Mesenchymal stem cell (in vitro differentiated cells and primary cell): Measurements from ENCODE around the gene DTNBP1.
A peak's percentile ranks its signal among the peaks of the same experiment; 100 is the strongest.

ENCODE experiments used
- DNase-seq: peaks from one replicate; pipeline ENCODE4 v3.0.0-alpha.2; 2013
- H2AFZ ChIP-seq: one replicate; pipeline ENCODE4 v1.6.1; 2013; ENCODE audit warnings: low read depth, mild to moderate bottlenecking, control low read depth, inconsistent platforms, low read length, moderate library complexity
- H2AK5ac ChIP-seq: 2 replicates; pipeline ENCODE4 v1.6.1; 2013; ENCODE audit warnings: low read length, moderate library complexity, mild to moderate bottlenecking, inconsistent platforms; ENCODE audit not compliant: severe bottlenecking
- H2BK120ac ChIP-seq: one replicate; pipeline ENCODE4 v1.6.1; 2013; ENCODE audit warnings: low read depth, mild to moderate bottlenecking, inconsistent platforms, low read length, moderate library complexity
- H2BK12ac ChIP-seq, 2 experiments: one replicate each; pipeline ENCODE4 v1.6.1; 2013; ENCODE audit warnings: inconsistent platforms in 2 of 2, low read length in 2 of 2, mild to moderate bottlenecking in 2 of 2, moderate library complexity in 2 of 2, control low read depth in 1 of 2
- H2BK15ac ChIP-seq: one replicate; pipeline ENCODE4 v1.6.1; 2013; ENCODE audit warnings: mild to moderate bottlenecking, low read depth, inconsistent platforms; ENCODE audit not compliant: poor library complexity, severe bottlenecking
- H2BK5ac ChIP-seq: 2 replicates; pipeline ENCODE4 v1.6.1; 2013; ENCODE audit warnings: low read depth, mild to moderate bottlenecking, low read length, control low read depth, inconsistent platforms; ENCODE audit not compliant: poor library complexity, severe bottlenecking
- H3K14ac ChIP-seq, 2 experiments: one replicate each; pipeline ENCODE4 v1.6.1; 2013; ENCODE audit warnings: inconsistent platforms in 2 of 2, low read length in 2 of 2, control low read depth in 1 of 2, mild to moderate bottlenecking in 1 of 2, moderate library complexity in 1 of 2
- H3K18ac ChIP-seq, 2 experiments: one replicate each; pipeline ENCODE4 v1.6.1; 2013; ENCODE audit warnings: inconsistent platforms in 2 of 2, low read length in 2 of 2, control low read depth in 1 of 2, low read depth in 1 of 2, mild to moderate bottlenecking in 1 of 2
- H3K23ac ChIP-seq, 2 experiments: one replicate each; pipeline ENCODE4 v1.6.1; 2013; ENCODE audit warnings: inconsistent platforms in 2 of 2, low read length in 2 of 2, mild to moderate bottlenecking in 2 of 2, moderate library complexity in 2 of 2, control low read depth in 1 of 2
- H3K27ac ChIP-seq: 2 replicates; pipeline ENCODE4 v1.5.1; 2013; ENCODE audit warnings: mild to moderate bottlenecking, moderate library complexity, low read length, control low read depth, inconsistent platforms; ENCODE audit not compliant: poor library complexity, severe bottlenecking
- H3K27me3 ChIP-seq, 2 experiments: 2 replicates each; pipeline versions ENCODE4 v1.6.1 to v1.7.0; 2013; ENCODE audit warnings: low read length in 2 of 2, mild to moderate bottlenecking in 2 of 2, moderate library complexity in 2 of 2, control low read depth in 1 of 2, inconsistent platforms in 1 of 2; ENCODE audit not compliant: control insufficient read depth in 1 of 2, insufficient read depth in 1 of 2
- H3K36me3 ChIP-seq, 2 experiments: 2 replicates each; pipeline versions ENCODE4 v1.6.1 to v1.7.0; 2013; ENCODE audit warnings: low read length in 2 of 2, control low read depth in 1 of 2, inconsistent platforms in 1 of 2, low read depth in 1 of 2, mild to moderate bottlenecking in 1 of 2; ENCODE audit not compliant: insufficient read depth in 2 of 2, control insufficient read depth in 1 of 2
- H3K4ac ChIP-seq, 2 experiments: one replicate each; pipeline ENCODE4 v1.6.1; 2013; ENCODE audit warnings: inconsistent platforms in 2 of 2, low read length in 2 of 2, mild to moderate bottlenecking in 2 of 2, moderate library complexity in 2 of 2, control low read depth in 1 of 2, low read depth in 1 of 2
- H3K4me1 ChIP-seq: 2 replicates; pipeline ENCODE4 v1.6.1; 2013; ENCODE audit warnings: low read depth, low read length, control low read depth; ENCODE audit not compliant: control insufficient read depth, insufficient read depth
- H3K4me2 ChIP-seq: 2 replicates; pipeline ENCODE4 v1.6.1; 2013; ENCODE audit warnings: low read length, mild to moderate bottlenecking, inconsistent platforms; ENCODE audit not compliant: poor library complexity, severe bottlenecking
- H3K4me3 ChIP-seq, 2 experiments: 2 replicates each; pipeline versions ENCODE4 v1.5.1 to v1.7.0; 2013; ENCODE audit warnings: low read length in 2 of 2, mild to moderate bottlenecking in 2 of 2, control low read depth in 1 of 2, low read depth in 1 of 2; ENCODE audit not compliant: insufficient read depth in 1 of 2
- H3K79me1 ChIP-seq: replicated peaks from 2 replicates; pipeline ENCODE4 v1.6.1; 2013; ENCODE audit warnings: mild to moderate bottlenecking, control low read depth, low read length, inconsistent platforms; ENCODE audit not compliant: poor library complexity, severe bottlenecking
- H3K9ac ChIP-seq: 2 replicates; pipeline ENCODE4 v1.7.0; 2013; ENCODE audit warnings: mild to moderate bottlenecking, low read length, moderate library complexity
- H3K9me3 ChIP-seq: 2 replicates; pipeline ENCODE4 v1.7.0; 2013; ENCODE audit warnings: mild to moderate bottlenecking, low read length; ENCODE audit not compliant: control insufficient read depth
- H4K8ac ChIP-seq: one replicate; pipeline ENCODE4 v1.6.1; 2013; ENCODE audit warnings: inconsistent platforms, mild to moderate bottlenecking, low read length, moderate library complexity
- H4K91ac ChIP-seq: one replicate; pipeline ENCODE4 v1.6.1; 2013; ENCODE audit warnings: mild to moderate bottlenecking, low read length, inconsistent platforms
- WGBS: methylation state at CpG from one replicate; pipeline ENCODE4 v1.1.7; 2013; ENCODE audit warnings: mixed read lengths; 5-methylcytosine and 5-hydroxymethylcytosine counted together

Gene DTNBP1

DNA sequence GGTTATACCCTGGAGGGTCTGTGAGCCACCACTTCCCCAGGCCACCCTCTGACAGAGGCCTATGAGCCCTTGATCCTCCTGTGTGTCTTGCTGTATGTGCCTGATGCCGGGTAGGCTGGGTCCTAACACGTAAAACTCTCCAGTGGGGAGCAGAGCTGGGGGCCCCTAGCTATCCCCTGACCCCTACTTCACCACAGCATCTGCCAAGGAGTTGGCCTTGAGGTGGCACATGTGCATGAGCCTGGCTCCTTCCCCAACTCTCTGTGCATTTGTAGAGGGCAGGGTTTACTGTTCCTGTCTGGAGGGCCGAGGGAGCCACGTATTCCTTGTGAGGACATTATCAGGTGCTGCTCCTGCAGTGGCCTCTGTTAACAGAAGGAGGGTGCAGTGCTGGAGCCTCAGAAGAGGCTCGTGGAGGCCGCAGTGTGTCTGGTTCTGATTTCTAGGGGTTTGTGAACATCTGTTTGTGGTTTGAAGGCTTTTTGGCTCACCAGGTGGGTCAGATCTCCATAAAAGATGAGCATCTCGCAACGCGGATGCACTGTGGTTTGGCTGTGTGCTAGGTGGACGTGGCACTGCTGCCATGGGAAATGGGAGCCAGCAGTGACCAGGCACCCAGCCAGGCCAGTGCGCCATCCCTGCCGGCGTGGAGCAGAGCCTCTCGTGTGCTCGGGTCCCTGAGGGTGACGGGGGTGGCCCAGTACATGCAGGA is 152.1 kb downstream of the DTNBP1 start:
- Histone ChIP-seq H3K4me3 (no peak overlapping the region), H4K91ac (peak overlapping the region; percentile 5), H3K36me3 (peaks cover 62 to 97% of the 10 kb centered on the region in 2 experiments), H2BK15ac (no peak overlapping the region), H2AK5ac (no peak overlapping the region), H3K23ac (no peak overlapping the region), H3K9me3 (no peaks in the 10 kb centered on the region), H3K14ac (no peak overlapping the region), H2BK5ac (no peak overlapping the region), H3K4me1 (peaks cover 21% of the 10 kb centered on the region), H3K18ac (no peak overlapping the region), H2BK120ac (no peak overlapping the region), H3K27ac (no peak overlapping the region), H3K4me2 (no peak overlapping the region), H3K27me3 (no peaks in the 10 kb centered on the region), H4K8ac (no peak overlapping the region), H2BK12ac (no peak overlapping the region), H3K9ac (no peak overlapping the region), H2AFZ (no peak overlapping the region), H3K4ac (no peak overlapping the region), H3K79me1 (peaks cover 43% of the 10 kb centered on the region)
- WGBS = 84% methylated on average over 16 of the region's 16 CpGs
- DNase-seq = no peak

DNA sequence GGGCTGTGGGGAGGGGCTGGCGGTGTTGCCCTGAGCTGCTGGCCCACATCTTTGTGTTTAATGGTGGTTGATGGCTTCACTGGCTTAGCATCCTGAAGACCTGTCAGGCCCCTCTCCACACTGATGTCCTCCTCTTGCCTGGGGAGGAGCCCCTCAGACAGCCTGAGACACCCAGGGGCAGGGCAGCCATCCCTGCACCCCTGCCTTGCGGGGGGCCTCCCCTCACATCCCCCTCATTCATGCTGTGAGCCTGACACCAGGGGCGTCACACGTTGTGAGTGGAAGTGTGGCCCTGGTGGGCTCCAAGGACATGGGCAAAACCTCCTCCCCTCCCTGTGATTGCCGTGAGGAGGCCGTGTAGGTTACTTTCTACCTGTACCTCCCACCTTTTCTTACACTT is 152.7 kb downstream of the DTNBP1 start:
- Histone ChIP-seq H3K23ac (no peak overlapping the region), H3K36me3 (peaks cover 59 to 96% of the 10 kb centered on the region in 2 experiments), H4K91ac (peak overlapping the region; percentile 76), H2BK5ac (no peak overlapping the region), H3K14ac (no peak overlapping the region), H3K79me1 (peaks cover 41% of the 10 kb centered on the region), H3K9me3 (no peaks in the 10 kb centered on the region), H3K4me1 (peaks cover 25% of the 10 kb centered on the region), H3K4me2 (no peak overlapping the region), H3K4me3 (no peak overlapping the region), H2BK120ac (no peak overlapping the region), H2AK5ac (no peak overlapping the region), H3K27ac (no peak overlapping the region), H3K27me3 (no peaks in the 10 kb centered on the region), H3K9ac (no peak overlapping the region), H2BK15ac (no peak overlapping the region), H2BK12ac (no peak overlapping the region), H2AFZ (no peak overlapping the region), H4K8ac (peak overlapping the region; percentile 15), H3K4ac (no peak overlapping the region), H3K18ac (no peak overlapping the region)
- 96% methylated on average over 5 of the region's 6 CpGs for WGBS
- DNase-seq = no peak

DNA sequence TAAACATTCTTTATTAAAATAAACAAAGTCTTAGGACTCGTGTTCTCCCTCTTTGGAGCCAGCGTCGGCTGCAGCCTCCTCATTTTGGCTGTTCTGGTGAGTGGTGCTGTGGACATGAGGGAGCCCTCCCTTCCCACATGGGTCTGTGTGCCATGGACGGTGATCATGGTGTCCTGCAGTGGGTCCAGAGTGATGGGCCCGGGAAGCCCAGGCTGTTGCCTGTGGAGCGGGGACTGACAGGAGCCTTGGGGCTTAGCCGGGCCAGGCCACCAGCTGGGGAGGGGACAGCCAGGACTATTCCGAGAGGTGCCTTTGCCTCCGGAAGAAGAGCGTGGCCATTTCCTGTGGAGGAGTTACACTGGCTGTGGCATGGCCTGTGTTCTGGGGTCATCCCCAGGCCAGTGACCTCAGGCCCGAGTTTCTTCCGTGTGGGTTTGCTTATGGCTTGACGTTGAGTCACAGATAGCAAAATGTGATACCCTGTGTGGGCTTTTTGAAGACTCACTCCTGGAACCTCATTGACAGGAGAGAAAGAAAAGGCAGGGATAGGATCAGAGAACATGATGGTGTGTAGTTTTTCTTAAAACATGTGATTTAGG is 153.4 kb downstream of the DTNBP1 start:
- no peak overlapping the region for H2BK5ac ChIP-seq
- peaks cover 55 to 89% of the 10 kb centered on the region in 2 experiments for H3K36me3 ChIP-seq
- WGBS = 61% methylated on average over 13 of the region's 13 CpGs
- peaks cover 25% of the 10 kb centered on the region for H3K4me1 ChIP-seq
- H2AK5ac ChIP-seq = no peak overlapping the region
- peak; percentile 21 for DNase-seq
- H4K91ac ChIP-seq = no peak overlapping the region
- H3K23ac ChIP-seq = no peak overlapping the region
- no peak overlapping the region for H3K27ac ChIP-seq
- H3K18ac ChIP-seq = peak overlapping the region; percentile 15 to 55
- peak overlapping the region; percentile 23 for H2BK120ac ChIP-seq
- no peak overlapping the region for H3K4me2 ChIP-seq
- H3K4ac ChIP-seq = no peak overlapping the region
- no peaks in the 10 kb centered on the region for H3K27me3 ChIP-seq
- H3K4me3 ChIP-seq = no peak overlapping the region
- peak overlapping the region; percentile 73 for H4K8ac ChIP-seq
- no peak overlapping the region for H3K9ac ChIP-seq
- H3K9me3 ChIP-seq = no peaks in the 10 kb centered on the region
- no peak overlapping the region for H2BK15ac ChIP-seq
- no peak overlapping the region for H3K14ac ChIP-seq
- H3K79me1 ChIP-seq = peaks cover 40% of the 10 kb centered on the region
- no peak overlapping the region for H2AFZ ChIP-seq
- H2BK12ac ChIP-seq = no peak overlapping the region

GRCh38 chr6:15508931-15509330 is 153.9 kb downstream of the DTNBP1 start:
- H2BK12ac ChIP-seq = peak overlapping the region in 1 of 2 experiments; percentile 42
- H3K4ac ChIP-seq = no peak overlapping the region
- no peak overlapping the region for H3K4me3 ChIP-seq
- H4K8ac ChIP-seq = no peak overlapping the region
- H3K4me2 ChIP-seq = no peak overlapping the region
- H3K27me3 ChIP-seq = no peaks in the 10 kb centered on the region
- no peak overlapping the region for H2BK15ac ChIP-seq
- H3K4me1 ChIP-seq = peaks cover 25% of the 10 kb centered on the region
- DNase-seq = no peak
- H3K9ac ChIP-seq = no peak overlapping the region
- H3K18ac ChIP-seq = peak overlapping the region in 1 of 2 experiments; percentile 55
- H3K9me3 ChIP-seq = no peaks in the 10 kb centered on the region
- WGBS = 77% methylated on average over 15 of the region's 15 CpGs
- no peak overlapping the region for H2BK5ac ChIP-seq
- no peak overlapping the region for H3K27ac ChIP-seq
- H3K14ac ChIP-seq = peak overlapping the region in 1 of 2 experiments; percentile 49
- peaks cover 39% of the 10 kb centered on the region for H3K79me1 ChIP-seq
- no peak overlapping the region for H3K23ac ChIP-seq
- H4K91ac ChIP-seq = no peak overlapping the region
- no peak overlapping the region for H2AK5ac ChIP-seq
- H2AFZ ChIP-seq = no peak overlapping the region
- peaks cover 50 to 84% of the 10 kb centered on the region in 2 experiments for H3K36me3 ChIP-seq
- no peak overlapping the region for H2BK120ac ChIP-seq
